Activated CD8-positive, alpha-beta memory T cell treated with anti-CD3 and anti-CD28 coated beads, Interleukin-2, amount 50 U/mL, for 1 hour (primary cell): ENCODE measurements around the gene SEPTIN5.
A peak's percentile ranks its signal among the peaks of the same experiment; 100 is the strongest.

ENCODE experiments used
- DNase-seq: peaks from one replicate; pipeline ENCODE4 v3.0.0-alpha.2; 2020; ENCODE audit errors: extremely low read depth

SEPTIN5 gene

GRCh38 chr22:19705181-19705934 is 8.9 kb upstream of the SEPTIN5 start:
- DNase-seq, result no peak

GRCh38 chr22:19706661-19707151 is 7.6 kb upstream of the SEPTIN5 start:
- no peak for DNase-seq

- DNase-seq, result no peak
Measured at GRCh38 chr22:19707347-19708290, 6.7 kb upstream of the SEPTIN5 start.

GRCh38 chr22:19708321-19709011 is 5.8 kb upstream of the SEPTIN5 start:
- no peak for DNase-seq

GRCh38 chr22:19709063-19709769 is 5.1 kb upstream of the SEPTIN5 start:
- no peak for DNase-seq

GRCh38 chr22:19710020-19710768 is 4.1 kb upstream of the SEPTIN5 start:
- no peak for DNase-seq

GRCh38 chr22:19710769-19711106 is 3.6 kb upstream of the SEPTIN5 start:
- DNase-seq, result no peak

GRCh38 chr22:19713245-19713644 is 1.1 kb upstream of the SEPTIN5 start:
- no peak for DNase-seq

GRCh38 chr22:19713650-19714311 is 522 bp upstream of the SEPTIN5 start:
- no peak for DNase-seq

- DNase-seq, result no peak
Measured at GRCh38 chr22:19715188-19715930, 1.1 kb downstream of the SEPTIN5 start.

GRCh38 chr22:19716041-19716828 is 1.9 kb downstream of the SEPTIN5 start:
- DNase-seq, result no peak

GRCh38 chr22:19716829-19717105 is 2.5 kb downstream of the SEPTIN5 start:
- no peak for DNase-seq

GRCh38 chr22:19717181-19717580 is 2.9 kb downstream of the SEPTIN5 start:
- DNase-seq, result no peak

- DNase-seq, result peak; percentile 43
Measured at GRCh38 chr22:19717691-19718455, 3.6 kb downstream of the SEPTIN5 start.

- no peak for DNase-seq
Measured at GRCh38 chr22:19718456-19719049, 4.2 kb downstream of the SEPTIN5 start.

GRCh38 chr22:19719050-19719482 is 4.8 kb downstream of the SEPTIN5 start:
- DNase-seq, result no peak

GRCh38 chr22:19719488-19720021 is 5.3 kb downstream of the SEPTIN5 start:
- DNase-seq, result no peak
